PC-3 (cell line): ENCODE results near the gene NIPAL4.

ENCODE experiments used
- EZH2phosphoT487 ChIP-seq: fragments of 300-600 bp; sonication (generic); IDR thresholded peaks from 2 replicates; pipeline ENCODE4 v1.6.1; 2018; ENCODE audit warnings: mild to moderate bottlenecking, antibody characterized with exemption, low read length, borderline replicate concordance
- TF ChIP-seq, protein P1 (sequence below): fragments of 300-600 bp; sonication (generic); conservative IDR thresholded peaks from 2 replicates; pipeline ENCODE4 v1.5.1; 2017; ENCODE audit warnings: antibody characterized with exemption, low read depth, mild to moderate bottlenecking, low read length

DNA sequence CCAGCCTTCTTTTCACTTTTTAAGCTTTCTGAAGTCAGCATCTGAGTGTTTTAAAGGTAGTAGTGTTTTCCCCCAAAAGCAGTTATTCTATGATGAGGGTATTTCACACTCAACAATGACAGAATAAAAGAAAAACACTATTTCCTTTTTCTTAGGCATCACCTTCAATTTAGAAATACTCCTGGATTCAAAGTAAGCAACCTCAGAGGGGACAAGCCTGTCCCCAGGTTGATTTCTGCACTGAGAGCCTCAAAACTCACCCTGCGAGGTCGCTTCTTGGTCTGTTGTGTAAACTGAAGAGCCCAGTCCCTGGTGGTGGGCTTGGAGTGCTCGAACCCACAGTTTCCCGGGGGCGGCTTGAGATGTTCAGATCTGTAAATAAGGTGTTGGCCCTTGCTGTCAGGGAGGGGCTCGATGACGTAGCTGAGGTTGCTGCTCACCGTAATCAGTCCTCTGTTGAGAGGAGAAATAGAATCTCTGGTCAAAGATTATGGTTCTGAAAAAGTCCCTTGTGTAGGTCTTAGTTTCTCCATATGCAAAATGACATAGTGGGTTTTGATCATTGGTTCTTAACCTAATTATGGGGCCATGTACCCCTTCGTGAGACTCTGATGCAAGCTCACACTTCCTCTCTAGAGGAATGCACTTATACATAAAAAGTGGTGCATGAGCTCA is 59.7 kb downstream of the NIPAL4 start:
- TF ChIP-seq EZH2phosphoT487, result no peak
- TF ChIP-seq, protein P1, sequence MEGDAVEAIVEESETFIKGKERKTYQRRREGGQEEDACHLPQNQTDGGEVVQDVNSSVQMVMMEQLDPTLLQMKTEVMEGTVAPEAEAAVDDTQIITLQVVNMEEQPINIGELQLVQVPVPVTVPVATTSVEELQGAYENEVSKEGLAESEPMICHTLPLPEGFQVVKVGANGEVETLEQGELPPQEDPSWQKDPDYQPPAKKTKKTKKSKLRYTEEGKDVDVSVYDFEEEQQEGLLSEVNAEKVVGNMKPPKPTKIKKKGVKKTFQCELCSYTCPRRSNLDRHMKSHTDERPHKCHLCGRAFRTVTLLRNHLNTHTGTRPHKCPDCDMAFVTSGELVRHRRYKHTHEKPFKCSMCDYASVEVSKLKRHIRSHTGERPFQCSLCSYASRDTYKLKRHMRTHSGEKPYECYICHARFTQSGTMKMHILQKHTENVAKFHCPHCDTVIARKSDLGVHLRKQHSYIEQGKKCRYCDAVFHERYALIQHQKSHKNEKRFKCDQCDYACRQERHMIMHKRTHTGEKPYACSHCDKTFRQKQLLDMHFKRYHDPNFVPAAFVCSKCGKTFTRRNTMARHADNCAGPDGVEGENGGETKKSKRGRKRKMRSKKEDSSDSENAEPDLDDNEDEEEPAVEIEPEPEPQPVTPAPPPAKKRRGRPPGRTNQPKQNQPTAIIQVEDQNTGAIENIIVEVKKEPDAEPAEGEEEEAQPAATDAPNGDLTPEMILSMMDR, result no peak
